OCI-LY7 (cell line): ENCODE data around the gene CLN5. TPM values are rescaled to one million over a fixed set of nuclear protein-coding genes. Genes with fewer than 3 reads are reported as not detected.

ENCODE experiments used
- BruUV-seq: library from RNA; stranded (reverse); fragments of 400-500 nt; replicated peaks from 2 replicates; lab custom pipeline; 2021; lab: Mats Ljungman, UMichigan
- CTCF ChIA-PET: fragments of 300-600 bp; sonication (Branson Sonifier 250); formaldehyde crosslinking; loops from one replicate; lab custom pipeline; 2022; ENCODE audit warnings: antibody characterized with exemption; ENCODE audit not compliant: unreplicated experiment; lab: Charles Lee
- POLR2A ChIA-PET: fragments of 300-600 bp; sonication (Branson Sonifier 250); formaldehyde crosslinking; loops from one replicate; lab custom pipeline; 2022; ENCODE audit warnings: antibody characterized with exemption; lab: Charles Lee
- DNase-seq: peaks from one replicate; pipeline ENCODE4 v3.0.0-alpha.2; 2015; ENCODE audit warnings: low spot score
- H2AFZ ChIP-seq: fragments of 200-600 bp; sonication (generic), shearing (Covaris generic); 2 replicates; pipeline ENCODE4 v1.6.1; 2014; ENCODE audit warnings: mild to moderate bottlenecking, antibody characterized with exemption, low read length, moderate library complexity
- H3K27ac ChIP-seq: fragments of 200-600 bp; sonication (generic); 2 replicates; pipeline ENCODE4 v1.5.1; 2014; ENCODE audit warnings: mixed run types, low read depth, mild to moderate bottlenecking, moderate library complexity, low read length, inconsistent platforms; ENCODE audit not compliant: poor library complexity, severe bottlenecking
- H3K36me3 ChIP-seq: fragments of 200-600 bp; sonication (generic); 2 replicates; pipeline ENCODE4 v1.6.1; 2014; ENCODE audit warnings: mild to moderate bottlenecking, antibody characterized with exemption, low read length, moderate library complexity, mixed read lengths; ENCODE audit not compliant: insufficient read depth
- H3K4me1 ChIP-seq: fragments of 200-600 bp; sonication (generic); 2 replicates; pipeline ENCODE4 v1.5.1; 2014; ENCODE audit warnings: mild to moderate bottlenecking, low read length; ENCODE audit not compliant: insufficient read depth, poor library complexity, severe bottlenecking
- H3K4me2 ChIP-seq: fragments of 200-600 bp; sonication (generic); 2 replicates; pipeline ENCODE4 v1.6.1; 2014; ENCODE audit warnings: mild to moderate bottlenecking, low read length
- H3K4me3 ChIP-seq: fragments of 200-600 bp; sonication (generic); 2 replicates; pipeline ENCODE4 v1.5.1; 2014; ENCODE audit warnings: mild to moderate bottlenecking, low read depth, low read length; ENCODE audit not compliant: poor library complexity, severe bottlenecking
- H3K79me2 ChIP-seq: fragments of 200-600 bp; sonication (generic); 2 replicates; pipeline ENCODE4 v1.6.1; 2016; ENCODE audit warnings: low read depth, mild to moderate bottlenecking, low read length, moderate library complexity, mixed read lengths; ENCODE audit not compliant: insufficient read depth
- H3K9me2 ChIP-seq: fragments of 200-600 bp; sonication (generic); 2 replicates; pipeline ENCODE4 v1.6.1; 2016; ENCODE audit warnings: mild to moderate bottlenecking, low read length, mixed read lengths; ENCODE audit not compliant: insufficient read depth
- H3K9me3 ChIP-seq: fragments of 200-600 bp; sonication (generic); 2 replicates; pipeline ENCODE4 v1.6.1; 2014; ENCODE audit warnings: mild to moderate bottlenecking, mixed run types, low read length, mixed read lengths
- H4K20me1 ChIP-seq: fragments of 200-600 bp; sonication (generic); 2 replicates; pipeline ENCODE4 v1.6.1; 2014; ENCODE audit warnings: mild to moderate bottlenecking, antibody characterized with exemption, low read length, moderate library complexity, mixed read lengths; ENCODE audit not compliant: insufficient read depth
- EZH2phosphoT487 ChIP-seq: fragments of 200-600 bp; sonication (generic); IDR thresholded peaks from 2 replicates; pipeline ENCODE4 v1.6.1; 2018; ENCODE audit warnings: low read depth, borderline replicate concordance, mild to moderate bottlenecking, mixed run types, antibody characterized with exemption, low read length, moderate library complexity, mixed read lengths
- intact Hi-C: fragments of 100-400 bp; cut with micrococcal nuclease; formaldehyde crosslinking; loops from one replicate; pipeline ENCODE4 v1.10.0; 2022; ENCODE audit not compliant: unreplicated experiment
- total RNA-seq, 2 experiments: library from RNA; depleted of rRNA in 1 of 2; stranded (reverse); fragments of >200 nt in 1 of 2; shearing (Covaris generic) in 1 of 2; gene quantifications; 2 replicates each; pipeline ENCODE4 v1.2.3, GENCODE V29; 2014 to 2022
- TF ChIP-seq, protein P1 (sequence below): fragments of 200-600 bp; sonication (generic); conservative IDR thresholded peaks from 2 replicates; pipeline ENCODE4 v1.5.1; 2014; ENCODE audit warnings: mild to moderate bottlenecking, antibody characterized with exemption, low read length, moderate library complexity, mixed read lengths

Gene CLN5
- total RNA-seq, 2 experiments from 2014 or later: 10.1 to 12.7 TPM

DNA sequence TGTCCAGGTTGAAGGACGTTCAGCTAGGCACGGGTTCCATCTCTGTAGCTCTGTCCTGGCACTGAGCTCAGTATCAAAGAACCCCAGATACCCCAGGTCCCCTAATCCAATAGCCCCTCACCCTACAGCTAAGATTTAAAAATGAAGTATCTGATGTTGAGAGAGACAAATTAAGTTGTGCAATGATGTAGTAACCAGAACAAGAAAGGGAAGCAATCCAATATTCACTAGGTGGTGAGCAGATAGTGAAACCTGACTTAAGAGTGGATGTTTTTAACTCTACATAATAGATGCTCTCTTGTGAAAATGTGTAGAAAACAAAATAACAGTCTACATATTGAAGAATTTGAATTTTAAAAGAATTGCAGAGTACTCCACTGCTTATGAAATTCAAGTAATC is 41.8 kb upstream of the CLN5 start:
- Histone ChIP-seq H3K4me2 (no peak overlapping the region), H3K36me3 (no peaks in the 10 kb centered on the region), H3K4me1 (no peaks in the 10 kb centered on the region), H3K9me2 (no peaks in the 10 kb centered on the region), H4K20me1 (no peaks in the 10 kb centered on the region), H3K27ac (no peak overlapping the region), H3K4me3 (no peak overlapping the region), H3K79me2 (no peaks in the 10 kb centered on the region), H3K9me3 (no peaks in the 10 kb centered on the region), H2AFZ (no peak overlapping the region)
- intact Hi-C loops: no loop called here
- ChIA-PET POLR2A (no interaction called here), CTCF (no interaction called here)
- DNase-seq: no peak
- TF ChIP-seq, protein P1, sequence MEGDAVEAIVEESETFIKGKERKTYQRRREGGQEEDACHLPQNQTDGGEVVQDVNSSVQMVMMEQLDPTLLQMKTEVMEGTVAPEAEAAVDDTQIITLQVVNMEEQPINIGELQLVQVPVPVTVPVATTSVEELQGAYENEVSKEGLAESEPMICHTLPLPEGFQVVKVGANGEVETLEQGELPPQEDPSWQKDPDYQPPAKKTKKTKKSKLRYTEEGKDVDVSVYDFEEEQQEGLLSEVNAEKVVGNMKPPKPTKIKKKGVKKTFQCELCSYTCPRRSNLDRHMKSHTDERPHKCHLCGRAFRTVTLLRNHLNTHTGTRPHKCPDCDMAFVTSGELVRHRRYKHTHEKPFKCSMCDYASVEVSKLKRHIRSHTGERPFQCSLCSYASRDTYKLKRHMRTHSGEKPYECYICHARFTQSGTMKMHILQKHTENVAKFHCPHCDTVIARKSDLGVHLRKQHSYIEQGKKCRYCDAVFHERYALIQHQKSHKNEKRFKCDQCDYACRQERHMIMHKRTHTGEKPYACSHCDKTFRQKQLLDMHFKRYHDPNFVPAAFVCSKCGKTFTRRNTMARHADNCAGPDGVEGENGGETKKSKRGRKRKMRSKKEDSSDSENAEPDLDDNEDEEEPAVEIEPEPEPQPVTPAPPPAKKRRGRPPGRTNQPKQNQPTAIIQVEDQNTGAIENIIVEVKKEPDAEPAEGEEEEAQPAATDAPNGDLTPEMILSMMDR: no peak
- TF ChIP-seq EZH2phosphoT487: no peak
- no TSS peak for BruUV-seq

DNA sequence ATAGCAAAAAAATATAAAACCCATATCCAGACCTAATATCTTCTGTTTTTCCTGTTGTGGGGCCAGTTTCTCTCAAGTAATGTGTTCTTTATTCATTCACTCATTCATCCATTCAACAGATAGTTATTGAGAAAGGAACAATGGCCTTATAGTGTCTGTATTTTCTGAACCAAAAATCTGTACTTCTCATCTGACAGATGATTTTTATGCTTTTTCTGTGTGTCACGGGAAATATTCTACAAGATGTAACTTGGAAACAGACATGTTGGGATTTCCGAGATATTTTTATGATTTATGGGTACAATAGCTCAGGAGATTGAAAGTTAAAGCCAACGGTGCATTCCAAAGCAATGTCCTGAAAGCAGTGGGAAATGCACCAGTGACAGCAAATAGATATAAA is 37.9 kb upstream of the CLN5 start:
- TF ChIP-seq, protein P1: no peak
- BruUV-seq: no TSS peak
- CTCF ChIA-PET: no interaction called here
- DNase-seq: no peak
- Histone ChIP-seq H3K4me2 (no peak overlapping the region), H3K4me1 (no peaks in the 10 kb centered on the region), H3K36me3 (no peaks in the 10 kb centered on the region), H4K20me1 (no peaks in the 10 kb centered on the region), H3K4me3 (no peak overlapping the region), H3K79me2 (no peaks in the 10 kb centered on the region), H3K9me2 (no peaks in the 10 kb centered on the region), H2AFZ (no peak overlapping the region), H3K27ac (no peak overlapping the region), H3K9me3 (peaks cover 4% of the 10 kb centered on the region; the same call in 1 of the 2 replicates)
- intact Hi-C loops: no loop called here
- POLR2A ChIA-PET: no interaction called here

DNA sequence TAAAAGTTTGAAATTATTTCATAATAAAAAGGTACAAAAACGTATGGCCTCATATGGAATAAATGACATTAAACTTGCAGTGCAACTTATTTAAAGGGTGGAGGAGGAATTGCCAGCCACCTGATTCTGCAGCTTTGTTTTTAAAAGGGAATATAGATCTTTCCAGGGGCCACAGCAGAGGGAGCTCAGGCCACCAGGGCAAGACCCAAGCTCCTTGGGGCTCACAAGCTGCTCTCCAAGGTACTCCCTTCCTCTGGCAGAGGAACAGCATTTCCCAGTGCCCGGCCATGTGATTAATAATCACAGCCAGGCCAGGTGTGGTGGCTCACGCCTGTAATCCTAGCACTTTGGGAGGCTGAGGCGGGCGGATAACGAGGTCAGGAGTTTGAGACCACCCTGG is 37.3 kb upstream of the CLN5 start:
- H3K4me3 ChIP-seq: no peak overlapping the region
- no peak for TF ChIP-seq EZH2phosphoT487
- TF ChIP-seq, protein P1: no peak
- no peaks in the 10 kb centered on the region for H3K4me1 ChIP-seq
- no TSS peak for BruUV-seq
- intact Hi-C loops: no loop called here
- no peak for DNase-seq
- H3K79me2 ChIP-seq: no peaks in the 10 kb centered on the region
- peaks cover 5% of the 10 kb centered on the region; the same call in 1 of the 2 replicates for H3K9me3 ChIP-seq
- H4K20me1 ChIP-seq: no peaks in the 10 kb centered on the region
- no peak overlapping the region for H2AFZ ChIP-seq
- H3K27ac ChIP-seq: no peak overlapping the region
- ChIA-PET CTCF (no interaction called here), POLR2A (interaction anchor here (0.6 to 0.7 kb wide), 2 partner anchors 25 to 119 kb away, joined by 3 to 5 read pairs; no protein-coding TSS in a partner anchor)
- no peaks in the 10 kb centered on the region for H3K36me3 ChIP-seq
- H3K9me2 ChIP-seq: no peaks in the 10 kb centered on the region
- no peak overlapping the region for H3K4me2 ChIP-seq
